PC-3 (cell line): ENCODE results near the gene SPG11. TPM values are rescaled to one million over a fixed set of nuclear protein-coding genes. Genes with fewer than 3 reads are reported as not detected.
"Not testable (repeated sequence)": the region's sequence is repeated elsewhere in the genome, so short reads cannot be mapped to it uniquely, and the experiment has no call there.

ENCODE experiments used
- ATAC-seq: fragments of 200-7000 bp; cut with Tn5 transposase; 2 replicates; pipeline ENCODE4 v1.9.1; 2020; ENCODE audit warnings: mild to moderate bottlenecking, moderate library complexity
- BruUV-seq: library from RNA; stranded (reverse); fragments of 400-500 nt; replicated peaks from 2 replicates; lab custom pipeline; 2021; lab: Mats Ljungman, UMichigan
- CTCF ChIA-PET: fragments of 300-600 bp; sonication (Branson Sonifier 250); formaldehyde crosslinking; loops from one replicate; lab custom pipeline; 2022; ENCODE audit warnings: antibody characterized with exemption; lab: Charles Lee
- POLR2A ChIA-PET: fragments of 300-600 bp; sonication (Branson Sonifier 250); formaldehyde crosslinking; loops from one replicate; lab custom pipeline; 2022; ENCODE audit warnings: antibody characterized with exemption; ENCODE audit not compliant: unreplicated experiment; lab: Charles Lee
- DNase-seq: peaks from one replicate; pipeline ENCODE4 v3.0.0-alpha.2; 2015
- H2AFZ ChIP-seq: fragments of 300-600 bp; sonication (generic); 2 replicates; pipeline ENCODE4 v1.6.0; 2016; ENCODE audit warnings: antibody characterized with exemption, low read length
- H3F3A ChIP-seq: fragments of 300-600 bp; sonication (generic); one replicate; pipeline ENCODE4 v1.6.0; 2017; ENCODE audit warnings: antibody characterized with exemption, low read length, control low read depth, mild to moderate bottlenecking; ENCODE audit not compliant: unreplicated experiment
- H3K27ac ChIP-seq: fragments of 300-600 bp; sonication (generic); 2 replicates; pipeline ENCODE4 v1.5.1; 2016; ENCODE audit warnings: mild to moderate bottlenecking, low read length
- H3K27me3 ChIP-seq: fragments of 300-600 bp; sonication (generic); 2 replicates; pipeline ENCODE4 v1.6.1; 2016; ENCODE audit warnings: low read length, mixed read lengths
- H3K36me3 ChIP-seq: fragments of 300-600 bp; sonication (generic); 2 replicates; pipeline ENCODE4 v1.6.1; 2016; ENCODE audit warnings: low read depth, mixed run types, low read length, mixed read lengths
- H3K4me1 ChIP-seq: fragments of 300-600 bp; sonication (generic); 2 replicates; pipeline ENCODE4 v1.5.1; 2016; ENCODE audit warnings: low read length; ENCODE audit not compliant: insufficient read depth
- H3K4me2 ChIP-seq: fragments of 300-600 bp; sonication (generic); 2 replicates; pipeline ENCODE4 v1.6.0; 2016; ENCODE audit warnings: low read length
- H3K4me3 ChIP-seq: fragments of 300-600 bp; sonication (generic); 2 replicates; pipeline ENCODE4 v1.5.1; 2016; ENCODE audit warnings: mild to moderate bottlenecking, low read length, mixed read lengths
- H3K79me2 ChIP-seq: fragments of 300-600 bp; sonication (generic); 2 replicates; pipeline ENCODE4 v1.6.1; 2017; ENCODE audit warnings: low read length, mixed read lengths
- H3K9ac ChIP-seq: fragments of 300-600 bp; sonication (generic); 2 replicates; pipeline ENCODE4 v1.6.0; 2016; ENCODE audit warnings: mild to moderate bottlenecking, low read length
- H3K9me2 ChIP-seq: fragments of 300-600 bp; sonication (generic); replicated peaks from 2 replicates; pipeline ENCODE4 v1.6.1; 2016; ENCODE audit warnings: mixed run types, low read length, mixed read lengths
- H3K9me3 ChIP-seq: fragments of 300-600 bp; sonication (generic); 2 replicates; pipeline ENCODE4 v1.6.1; 2016; ENCODE audit warnings: low read length, mixed read lengths
- H4K20me1 ChIP-seq: fragments of 300-600 bp; sonication (generic); 2 replicates; pipeline ENCODE4 v1.6.1; 2016; ENCODE audit warnings: low read length, mixed read lengths
- CTCF ChIP-seq: fragments of 300-600 bp; sonication (generic); conservative IDR thresholded peaks from 2 replicates; pipeline ENCODE4 v1.5.1; 2017; ENCODE audit warnings: antibody characterized with exemption, low read depth, mild to moderate bottlenecking, low read length
- EZH2 ChIP-seq: fragments of 300-600 bp; sonication (generic); IDR thresholded peaks from one replicate; pipeline ENCODE4 v1.6.1; 2017; ENCODE audit warnings: antibody characterized with exemption, mild to moderate bottlenecking, low read length; ENCODE audit not compliant: unreplicated experiment
- EZH2phosphoT487 ChIP-seq: fragments of 300-600 bp; sonication (generic); IDR thresholded peaks from 2 replicates; pipeline ENCODE4 v1.6.1; 2018; ENCODE audit warnings: mild to moderate bottlenecking, antibody characterized with exemption, low read length, borderline replicate concordance
- intact Hi-C: fragments of 100-400 bp; cut with micrococcal nuclease; formaldehyde crosslinking; loops from 2 replicates; pipeline ENCODE4 v1.9.0; 2023
- total RNA-seq: library from RNA; depleted of rRNA; stranded (reverse); fragments of >200 nt; gene quantifications from 2 replicates; pipeline ENCODE4 v1.2.3, GENCODE V29; 2014

The SPG11 gene
- total RNA-seq, 1 experiment from 2014 or later, result 37.2 TPM

GRCh38 chr15:44566155-44566540, 97.3 kb downstream of the SPG11 start:
- no peak overlapping the region for H2AFZ ChIP-seq
- no peaks in the 10 kb centered on the region for H3K4me1 ChIP-seq
- DNase-seq (no peak), ATAC-seq (0 out of 2 replicates have a peak, but pooled peaks have one; percentile 8)
- H3K9me2 ChIP-seq, result no peaks in the 10 kb centered on the region
- H3K79me2 ChIP-seq, result no peaks in the 10 kb centered on the region
- intact Hi-C loops, result no loop called here
- H3K36me3 ChIP-seq, result peaks cover 56% of the 10 kb centered on the region
- TF ChIP-seq EZH2 (no peak), CTCF (no peak), EZH2phosphoT487 (no peak)
- no peaks in the 10 kb centered on the region for H4K20me1 ChIP-seq
- H3K4me3 ChIP-seq, result no peak overlapping the region
- H3K9me3 ChIP-seq, result no peaks in the 10 kb centered on the region
- no TSS peak for BruUV-seq
- peaks cover 5% of the 10 kb centered on the region for H3F3A ChIP-seq
- no peak overlapping the region for H3K27ac ChIP-seq
- no peaks in the 10 kb centered on the region for H3K27me3 ChIP-seq
- CTCF ChIA-PET, result no interaction called here
- POLR2A ChIA-PET, result no interaction called here
- no peak overlapping the region for H3K9ac ChIP-seq
- no peak overlapping the region for H3K4me2 ChIP-seq

GRCh38 chr15:44565387-44566154, 97.9 kb downstream of the SPG11 start:
- no TSS peak for BruUV-seq
- H3K27ac ChIP-seq, result no peak overlapping the region
- no peak overlapping the region for H2AFZ ChIP-seq
- H3K9ac ChIP-seq, result no peak overlapping the region
- no peaks in the 10 kb centered on the region for H3K4me1 ChIP-seq
- no peaks in the 10 kb centered on the region for H3K27me3 ChIP-seq
- DNase-seq (no peak), ATAC-seq (peak; percentile 14)
- intact Hi-C loops, result no loop called here
- TF ChIP-seq EZH2phosphoT487 (no peak), EZH2 (no peak), CTCF (no peak)
- peaks cover 5% of the 10 kb centered on the region for H3F3A ChIP-seq
- no peak overlapping the region for H3K4me3 ChIP-seq
- H3K9me3 ChIP-seq, result no peaks in the 10 kb centered on the region
- CTCF ChIA-PET, result no interaction called here
- no peaks in the 10 kb centered on the region for H4K20me1 ChIP-seq
- no peak overlapping the region for H3K4me2 ChIP-seq
- POLR2A ChIA-PET, result no interaction called here
- H3K79me2 ChIP-seq, result no peaks in the 10 kb centered on the region
- peaks cover 62% of the 10 kb centered on the region for H3K36me3 ChIP-seq
- no peaks in the 10 kb centered on the region for H3K9me2 ChIP-seq

GRCh38 chr15:44560926-44561325, 102.5 kb downstream of the SPG11 start:
- H3K4me1 ChIP-seq, result peaks cover 13% of the 10 kb centered on the region
- H2AFZ ChIP-seq, DNase-seq, H3K4me2 ChIP-seq, H3K79me2 ChIP-seq, BruUV-seq, H3K27ac ChIP-seq, H3F3A ChIP-seq, H3K9me3 ChIP-seq, intact Hi-C loops, H3K4me3 ChIP-seq, H3K9me2 ChIP-seq, H3K9ac ChIP-seq, H4K20me1 ChIP-seq, H3K27me3 ChIP-seq, ATAC-seq: not testable (repeated sequence)
- ChIA-PET CTCF (interaction anchor here (1.0 kb wide), 1 partner anchor 11 kb away, joined by 5 read pairs; no protein-coding TSS in a partner anchor), POLR2A (interaction anchor here (0.7 kb wide), 1 partner anchor 540 kb away, joined by 3 read pairs; no protein-coding TSS in a partner anchor)
- peaks cover 89% of the 10 kb centered on the region for H3K36me3 ChIP-seq
